Thyroid gland (tissue), 4 donors: Measurements from ENCODE around the gene RAB11FIP3. TPM values are rescaled to one million over a fixed set of nuclear protein-coding genes. Genes with fewer than 3 reads are reported as not detected.

Experiments used
- DNase-seq, 2 donors: peaks; one replicate each; pipeline ENCODE4 v3.0.0-alpha.2; 2019
- H3K27ac ChIP-seq, 3 donors: fragments of 200-600 bp; sonication (generic); 1 replicate in 2 of 3; 2 replicates in 1 of 3; pipeline ENCODE4 v1.5.1; 2016 to 2019; ENCODE audit warnings: mild to moderate bottlenecking in 1 of 3, moderate library complexity in 1 of 3
- H3K27me3 ChIP-seq: fragments of 200-600 bp; sonication (generic); one replicate; pipeline ENCODE4 v1.5.1; 2019
- H3K36me3 ChIP-seq, 2 donors: fragments of 200-600 bp; sonication (generic); one replicate each; pipeline ENCODE4 v1.5.1; 2016 to 2019
- H3K4me1 ChIP-seq, 2 donors: fragments of 200-600 bp; sonication (generic); one replicate each; pipeline ENCODE4 v1.5.1; 2017 to 2019
- H3K4me3 ChIP-seq, 3 donors: fragments of 200-600 bp; sonication (generic); replicated peaks in 1 of 3; 1 replicate in 2 of 3; 2 replicates in 1 of 3; pipeline ENCODE4 v1.5.1; 2016; ENCODE audit warnings: mild to moderate bottlenecking in 1 of 3
- H3K9me3 ChIP-seq: fragments of 200-600 bp; sonication (generic); one replicate; pipeline ENCODE4 v1.5.1; 2017
- POLR2A ChIP-seq, 2 donors: fragments of 450-650 bp; IDR thresholded peaks; one replicate each; pipeline ENCODE4 v1.6.1; 2017; ENCODE audit warnings: antibody characterized with exemption in 2 of 2, mild to moderate bottlenecking in 2 of 2, moderate library complexity in 1 of 2
- WGBS, 2 donors: methylation state at CpG; one replicate each; pipeline ENCODE4 v1.1.5; 2017; 5-methylcytosine and 5-hydroxymethylcytosine counted together
- intact Hi-C: fragments of 100-400 bp; cut with DNase I; formaldehyde crosslinking; loops from one replicate; pipeline ENCODE4 v1.15.1; 2023
- microRNA-seq: library from miRNA; unstranded; fragments of <30 nt; microRNA quantifications from one replicate; pipeline ENCODE4, GENCODE V29; 2016
- small RNA-seq: library from RNA; depleted of rRNA; stranded (forward); fragments of <200 nt; gene quantifications from one replicate; pipeline ENCODE3, GENCODE V24; 2016
- total RNA-seq, 4 donors: library from RNA; depleted of rRNA; stranded (reverse); fragments of >200 nt; gene quantifications; one replicate each; pipeline ENCODE4 v1.2.3, GENCODE V29; 2016
- TF ChIP-seq, protein P1 (sequence below), 6 experiments: fragments of 200-600 bp in 3 of 6; fragments of 450-650 bp in 3 of 6; sonication (generic) in 3 of 6; IDR thresholded peaks; one replicate each; pipeline ENCODE4 v1.5.1; 2016 to 2019; ENCODE audit warnings: antibody characterized with exemption in 6 of 6, mild to moderate bottlenecking in 2 of 6, inconsistent platforms in 1 of 6, moderate library complexity in 1 of 6

Gene RAB11FIP3
- total RNA-seq, 4 donors from 2014 or later, result 26.6 to 34.3 (median 28.0) TPM

DNA sequence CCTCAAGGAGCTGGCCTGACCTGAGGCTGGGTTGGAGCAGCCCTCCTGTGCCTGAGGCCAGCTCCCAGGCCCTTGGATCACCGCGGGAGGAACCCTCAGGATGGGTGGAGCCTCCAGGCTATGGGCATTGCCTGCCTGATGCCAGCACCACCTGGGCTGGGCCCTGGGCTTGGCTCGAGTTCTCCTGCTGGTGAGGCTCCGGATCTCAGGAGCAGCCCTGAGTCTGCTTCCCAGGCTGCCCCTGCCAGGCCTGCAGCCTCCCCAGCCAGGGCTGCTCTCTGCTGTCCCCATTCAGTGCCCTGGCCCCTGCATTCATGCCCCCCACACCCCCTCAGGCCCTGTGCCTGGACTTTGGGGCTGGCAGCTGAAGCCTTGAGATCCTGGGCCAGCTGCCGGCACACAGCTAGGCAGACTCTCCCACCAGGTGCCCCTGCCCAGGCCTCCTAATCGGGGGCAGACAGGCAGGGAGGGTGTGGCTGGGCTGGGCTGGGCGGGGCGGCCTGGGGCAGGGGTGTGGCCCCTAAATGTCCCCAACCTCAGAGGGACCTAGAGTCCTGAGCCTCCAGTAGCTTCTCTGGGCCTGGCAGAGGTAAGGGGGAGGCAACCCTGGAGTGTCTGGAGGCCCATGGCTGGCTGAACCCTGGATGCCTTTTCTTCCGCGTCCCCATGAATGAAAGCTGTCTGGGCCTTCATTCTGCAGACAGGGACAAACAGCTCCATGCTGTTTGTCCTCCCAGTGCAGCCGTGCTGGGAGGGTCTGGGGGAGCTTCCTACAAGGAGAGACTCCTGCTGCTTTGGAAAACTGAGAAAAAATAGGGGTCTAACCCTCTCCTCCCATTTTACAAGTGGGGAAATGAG is 143.2 kb downstream of the RAB11FIP3 start:
- Histone ChIP-seq H3K27ac (peak overlapping the region in 1 of 3 donors; percentile 58), H3K36me3 (no peaks in the 10 kb centered on the region), H3K4me1 (peaks cover 7 to 35% of the 10 kb centered on the region in 2 donors), H3K4me3 (no peak overlapping the region), H3K9me3 (no peaks in the 10 kb centered on the region), H3K27me3 (no peaks in the 10 kb centered on the region)
- 77 to 79% methylated on average over 4 to 5 of the region's 11 CpGs for WGBS, 2 donors
- DNase-seq, result no peak
- intact Hi-C loops, result no loop called here
- TF ChIP-seq POLR2A (IDR thresholded peaks at IDR 0.05), result no peak
- TF ChIP-seq, protein P1, sequence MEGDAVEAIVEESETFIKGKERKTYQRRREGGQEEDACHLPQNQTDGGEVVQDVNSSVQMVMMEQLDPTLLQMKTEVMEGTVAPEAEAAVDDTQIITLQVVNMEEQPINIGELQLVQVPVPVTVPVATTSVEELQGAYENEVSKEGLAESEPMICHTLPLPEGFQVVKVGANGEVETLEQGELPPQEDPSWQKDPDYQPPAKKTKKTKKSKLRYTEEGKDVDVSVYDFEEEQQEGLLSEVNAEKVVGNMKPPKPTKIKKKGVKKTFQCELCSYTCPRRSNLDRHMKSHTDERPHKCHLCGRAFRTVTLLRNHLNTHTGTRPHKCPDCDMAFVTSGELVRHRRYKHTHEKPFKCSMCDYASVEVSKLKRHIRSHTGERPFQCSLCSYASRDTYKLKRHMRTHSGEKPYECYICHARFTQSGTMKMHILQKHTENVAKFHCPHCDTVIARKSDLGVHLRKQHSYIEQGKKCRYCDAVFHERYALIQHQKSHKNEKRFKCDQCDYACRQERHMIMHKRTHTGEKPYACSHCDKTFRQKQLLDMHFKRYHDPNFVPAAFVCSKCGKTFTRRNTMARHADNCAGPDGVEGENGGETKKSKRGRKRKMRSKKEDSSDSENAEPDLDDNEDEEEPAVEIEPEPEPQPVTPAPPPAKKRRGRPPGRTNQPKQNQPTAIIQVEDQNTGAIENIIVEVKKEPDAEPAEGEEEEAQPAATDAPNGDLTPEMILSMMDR (IDR thresholded peaks at IDR 0.05), result no peak

DNA sequence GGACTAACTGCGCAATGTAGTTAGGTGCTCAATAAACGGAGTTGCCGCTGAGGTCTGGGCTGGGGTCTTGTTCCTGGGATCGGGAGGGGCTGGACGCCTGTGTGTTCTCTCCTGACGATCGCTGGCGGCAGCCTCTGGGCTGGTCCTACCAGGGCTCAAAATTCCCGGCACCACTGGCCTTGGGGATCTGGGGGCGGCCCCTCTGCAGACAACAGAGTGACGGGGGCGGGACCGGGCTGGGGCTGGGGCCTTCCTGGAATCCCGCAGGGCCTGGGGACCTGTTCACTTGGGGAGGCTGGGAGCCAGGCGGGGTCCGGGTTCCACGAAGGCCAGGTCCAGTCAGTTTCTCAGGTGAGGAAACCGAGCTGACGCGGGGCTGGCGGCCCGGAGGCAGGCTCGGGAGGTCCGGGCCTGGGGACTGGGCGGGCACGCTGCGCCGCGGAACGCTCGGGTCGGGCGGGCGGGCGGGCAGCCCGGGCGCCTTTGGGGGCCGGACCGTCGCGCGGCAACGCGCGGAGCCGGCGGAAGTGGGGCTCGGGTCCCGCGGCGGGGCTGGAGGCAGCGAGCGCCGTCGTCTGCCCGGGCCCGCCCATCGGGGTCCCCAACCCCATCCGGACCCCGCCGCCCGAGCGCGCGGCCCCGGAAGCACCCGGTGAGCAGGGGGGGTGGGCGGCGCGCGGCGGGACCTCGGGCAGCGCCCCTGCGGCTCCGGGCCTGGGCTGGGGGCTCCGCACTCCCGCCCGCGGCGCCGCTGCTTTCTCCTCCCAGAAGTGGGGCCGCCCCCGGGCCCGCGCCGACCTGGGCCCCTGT is 144.2 kb downstream of the RAB11FIP3 start, which contains the start of gene PIGQ:
TSS of gene PIGQ (plus strand) at position 524 of the 810 bp plus-strand sequence. CDS start 4,107 bp downstream, outside the sequence.
- Histone ChIP-seq H3K4me1 (peaks cover 7 to 35% of the 10 kb centered on the region in 2 donors), H3K27me3 (no peaks in the 10 kb centered on the region), H3K27ac (peak within 1 kb of the TSS in 2 of 3 donors; percentile 48 to 58), H3K9me3 (no peaks in the 10 kb centered on the region), H3K36me3 (peaks cover 6 to 8% of the 10 kb centered on the region in 2 donors), H3K4me3 (peak within 1 kb of the TSS; percentile 66 to 95 (median 85))
- TF ChIP-seq, protein P1 (IDR thresholded peaks at IDR 0.05), result no peak
- no peak for TF ChIP-seq POLR2A (IDR thresholded peaks at IDR 0.05)
- peak; percentile 42 to 57 for DNase-seq
- WGBS, 2 donors, result 3 to 8% methylated on average over 19 to 61 of the region's 87 CpGs
- intact Hi-C loops, result no loop called here

Small RNA genes lying within 50 kb of the gene (microRNA-seq; reads per million reads assigned to microRNA genes)
- gene MIR3176, result not detected
- gene MIR5587, result not detected

Small RNA genes lying within 50 kb of the gene (small RNA-seq; reads per million reads assigned to genes)
- gene MIR3176 (not detected), gene MIR5587 (not detected), gene RF00019 (not detected), gene Z98883.1 (not detected)

Other genes starting within 250 kb of the RAB11FIP3 start
- 100 to 1,000 TPM in 1 of 4 donors, 10 to 100 TPM in 1, not detected in 2; 16.5 to 110 TPM for gene HBA1, start 249.0 kb upstream of the RAB11FIP3 start, total RNA-seq
- gene HBQ1, start 245.2 kb upstream of the RAB11FIP3 start, total RNA-seq, result not detected
- gene LUC7L, start 196.2 kb upstream of the RAB11FIP3 start, total RNA-seq, result 100 to 1,000 TPM in 3 of 4 donors, 10 to 100 TPM in 1; 96.6 to 218 (median 149) TPM
- gene FAM234A, start 190.8 kb upstream of the RAB11FIP3 start, total RNA-seq, result 100 to 1,000 TPM in 2 of 4 donors, 10 to 100 TPM in 2; 35.3 to 140 (median 107) TPM
- 1 to 10 TPM in 3 of 4 donors, under 1 TPM in 1; 0.73 to 5.9 (median 3.0) TPM for gene RGS11, start 149.7 kb upstream of the RAB11FIP3 start, total RNA-seq
- gene ARHGDIG, start 145.1 kb upstream of the RAB11FIP3 start, total RNA-seq, result not detected
- gene PDIA2, start 142.5 kb upstream of the RAB11FIP3 start, total RNA-seq, result under 1 TPM in 1 of 4 donors, not detected in 3; 0.81 TPM
- 10 to 100 TPM; 17.5 to 29.7 (median 26.4) TPM for gene AXIN1, start 72.9 kb upstream of the RAB11FIP3 start, total RNA-seq
- 100 to 1,000 TPM in 1 of 4 donors, 10 to 100 TPM in 3; 39.9 to 106 (median 80.7) TPM for gene MRPL28, start 55.1 kb upstream of the RAB11FIP3 start, total RNA-seq
- 10 to 100 TPM; 31.6 to 83.3 (median 62.2) TPM for gene PGAP6, start 43.7 kb upstream of the RAB11FIP3 start, total RNA-seq
- gene NME4, start 28.4 kb upstream of the RAB11FIP3 start, total RNA-seq, result 10 to 100 TPM; 31.7 to 65.0 (median 59.7) TPM
- 10 to 100 TPM in 2 of 4 donors, 1 to 10 TPM in 2; 3.1 to 13.5 (median 9.5) TPM for gene DECR2, start 23.8 kb upstream of the RAB11FIP3 start, total RNA-seq
- gene CAPN15, start 102.1 kb downstream of the RAB11FIP3 start, total RNA-seq, result 10 to 100 TPM; 19.6 to 42.6 (median 29.0) TPM
- gene PRR35, start 134.7 kb downstream of the RAB11FIP3 start, total RNA-seq, result not detected
- under 1 TPM in 3 of 4 donors, not detected in 1; 0.63 to 0.81 (median 0.67) TPM for gene NHLRC4, start 141.4 kb downstream of the RAB11FIP3 start, total RNA-seq
- 100 to 1,000 TPM in 3 of 4 donors, 10 to 100 TPM in 1; 69.6 to 125 (median 108) TPM for gene PIGQ, start 144.3 kb downstream of the RAB11FIP3 start, total RNA-seq
- gene RAB40C, start 164.4 kb downstream of the RAB11FIP3 start, total RNA-seq, result 10 to 100 TPM; 17.7 to 24.4 (median 18.4) TPM
- 1 to 10 TPM in 1 of 4 donors, under 1 TPM in 3; 0.13 to 1.8 (median 0.77) TPM for gene WFIKKN1, start 205.3 kb downstream of the RAB11FIP3 start, total RNA-seq
- gene METTL26, start 210.7 kb downstream of the RAB11FIP3 start, total RNA-seq, result 100 to 1,000 TPM in 2 of 4 donors, 10 to 100 TPM in 2; 54.2 to 180 (median 115) TPM
- gene MCRIP2, start 216.2 kb downstream of the RAB11FIP3 start, total RNA-seq, result 100 to 1,000 TPM in 1 of 4 donors, 10 to 100 TPM in 3; 61.3 to 124 (median 69.1) TPM
- 10 to 100 TPM; 23.6 to 56.0 (median 34.3) TPM for gene WDR90, start 223.7 kb downstream of the RAB11FIP3 start, total RNA-seq
- 10 to 100 TPM; 49.7 to 81.8 (median 57.6) TPM for gene RHOT2, start 242.5 kb downstream of the RAB11FIP3 start, total RNA-seq